ENCODE measurements around the gene SUGCT.

SUGCT gene

DNA sequence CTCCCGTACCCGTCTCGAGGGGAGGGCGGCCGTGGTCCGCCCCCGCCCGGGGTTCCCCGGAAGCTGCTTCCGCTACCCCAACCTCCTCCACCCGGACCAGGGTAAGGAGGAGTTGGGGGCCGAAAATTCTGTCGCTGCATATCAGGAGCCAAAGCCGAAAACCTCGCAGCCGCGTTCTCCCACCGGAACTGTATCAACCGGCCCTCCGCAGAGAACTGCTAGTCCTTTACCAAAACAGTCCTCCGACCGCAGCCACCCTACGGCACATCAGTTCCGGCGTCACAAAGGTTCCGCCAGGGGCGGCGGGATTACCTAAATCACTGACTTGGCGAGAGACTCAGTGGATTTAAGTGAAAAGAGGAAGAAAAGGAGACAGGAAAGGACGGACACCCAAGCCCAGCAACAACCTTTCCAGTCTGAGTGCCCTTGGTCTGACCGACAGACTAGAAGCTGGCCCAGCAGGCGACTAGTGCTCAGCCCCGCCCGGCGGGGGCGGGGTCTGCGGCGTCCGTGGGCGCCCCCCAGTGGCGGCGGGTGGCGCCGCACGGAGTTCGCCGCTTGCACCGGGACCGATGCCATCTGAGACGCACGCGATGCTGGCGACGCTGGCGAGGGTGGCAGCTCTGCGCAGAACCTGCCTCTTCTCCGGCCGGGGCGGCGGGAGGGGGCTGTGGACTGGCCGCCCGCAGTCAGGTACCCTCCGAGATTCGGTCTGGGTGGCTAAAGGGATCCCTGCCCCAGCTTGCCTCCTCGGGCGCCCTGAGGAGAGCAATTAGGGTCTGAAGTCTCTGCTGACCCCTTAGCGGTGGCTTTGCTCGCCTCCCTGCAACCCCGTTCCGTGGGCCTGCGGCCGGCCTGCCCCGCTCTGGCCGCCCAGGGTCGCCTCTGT is at the start of gene SUGCT, which contains the start of gene MPLKIP (continued):
- TF ChIP-seq, protein P1, sequence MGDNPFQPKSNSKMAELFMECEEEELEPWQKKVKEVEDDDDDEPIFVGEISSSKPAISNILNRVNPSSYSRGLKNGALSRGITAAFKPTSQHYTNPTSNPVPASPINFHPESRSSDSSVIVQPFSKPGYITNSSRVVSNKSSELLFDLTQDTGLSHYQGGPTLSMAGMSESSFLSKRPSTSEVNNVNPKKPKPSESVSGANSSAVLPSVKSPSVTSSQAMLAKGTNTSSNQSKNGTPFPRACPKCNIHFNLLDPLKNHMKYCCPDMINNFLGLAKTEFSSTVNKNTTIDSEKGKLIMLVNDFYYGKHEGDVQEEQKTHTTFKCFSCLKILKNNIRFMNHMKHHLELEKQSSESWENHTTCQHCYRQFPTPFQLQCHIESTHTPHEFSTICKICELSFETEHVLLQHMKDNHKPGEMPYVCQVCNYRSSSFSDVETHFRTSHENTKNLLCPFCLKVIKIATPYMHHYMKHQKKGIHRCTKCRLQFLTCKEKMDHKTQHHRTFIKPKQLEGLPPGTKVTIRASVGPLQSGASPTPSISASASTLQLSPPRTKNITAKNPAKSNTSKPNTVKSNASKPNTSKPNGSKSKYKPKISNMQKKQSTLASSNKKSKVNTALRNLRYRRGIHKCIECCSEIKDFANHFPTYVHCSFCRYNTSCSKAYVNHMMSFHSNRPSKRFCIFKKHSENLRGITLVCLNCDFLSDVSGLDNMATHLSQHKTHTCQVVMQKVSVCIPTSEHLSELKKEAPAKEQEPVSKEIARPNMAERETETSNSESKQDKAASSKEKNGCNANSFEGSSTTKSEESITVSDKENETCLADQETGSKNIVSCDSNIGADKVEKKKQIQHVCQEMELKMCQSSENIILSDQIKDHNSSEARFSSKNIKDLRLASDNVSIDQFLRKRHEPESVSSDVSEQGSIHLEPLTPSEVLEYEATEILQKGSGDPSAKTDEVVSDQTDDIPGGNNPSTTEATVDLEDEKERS (tag by site-specific recombination; IDR thresholded peaks at IDR 0.05), result no peak
- TF ChIP-seq, protein P2, sequence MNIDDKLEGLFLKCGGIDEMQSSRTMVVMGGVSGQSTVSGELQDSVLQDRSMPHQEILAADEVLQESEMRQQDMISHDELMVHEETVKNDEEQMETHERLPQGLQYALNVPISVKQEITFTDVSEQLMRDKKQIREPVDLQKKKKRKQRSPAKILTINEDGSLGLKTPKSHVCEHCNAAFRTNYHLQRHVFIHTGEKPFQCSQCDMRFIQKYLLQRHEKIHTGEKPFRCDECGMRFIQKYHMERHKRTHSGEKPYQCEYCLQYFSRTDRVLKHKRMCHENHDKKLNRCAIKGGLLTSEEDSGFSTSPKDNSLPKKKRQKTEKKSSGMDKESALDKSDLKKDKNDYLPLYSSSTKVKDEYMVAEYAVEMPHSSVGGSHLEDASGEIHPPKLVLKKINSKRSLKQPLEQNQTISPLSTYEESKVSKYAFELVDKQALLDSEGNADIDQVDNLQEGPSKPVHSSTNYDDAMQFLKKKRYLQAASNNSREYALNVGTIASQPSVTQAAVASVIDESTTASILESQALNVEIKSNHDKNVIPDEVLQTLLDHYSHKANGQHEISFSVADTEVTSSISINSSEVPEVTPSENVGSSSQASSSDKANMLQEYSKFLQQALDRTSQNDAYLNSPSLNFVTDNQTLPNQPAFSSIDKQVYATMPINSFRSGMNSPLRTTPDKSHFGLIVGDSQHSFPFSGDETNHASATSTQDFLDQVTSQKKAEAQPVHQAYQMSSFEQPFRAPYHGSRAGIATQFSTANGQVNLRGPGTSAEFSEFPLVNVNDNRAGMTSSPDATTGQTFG (tag by site-specific recombination; IDR thresholded peaks at IDR 0.05; ENCODE audit: borderline replicate concordance), result no peak; the same call in 1 of the 2 replicates
- TF ChIP-seq ZNF366 (tag by site-specific recombination; conservative IDR thresholded peaks at IDR 0.05), result no peak
- TF ChIP-seq ZNF596 (tag by site-specific recombination; IDR thresholded peaks at IDR 0.05), result no peak
- TF ChIP-seq ZNF785 (tag by site-specific recombination; IDR thresholded peaks at IDR 0.05), result no peak
- TF ChIP-seq ZNF433 (tag by site-specific recombination; IDR thresholded peaks at IDR 0.05; ENCODE audit: low read depth), result no peak
- no peak for TF ChIP-seq ZNF621 (tag by site-specific recombination; IDR thresholded peaks at IDR 0.05)
- TF ChIP-seq MEIS1 (CRISPR knock-in tag; IDR thresholded peaks at IDR 0.05; ENCODE audit: borderline replicate concordance), result no peak
- no peak for TF ChIP-seq ZNF138 (tag by site-specific recombination; IDR thresholded peaks at IDR 0.05; ENCODE audit: borderline replicate concordance)
- TF ChIP-seq ZNF394 (tag by site-specific recombination; IDR thresholded peaks at IDR 0.05; ENCODE audit: borderline replicate concordance), result peak; percentile 74
- TF ChIP-seq, protein P3, sequence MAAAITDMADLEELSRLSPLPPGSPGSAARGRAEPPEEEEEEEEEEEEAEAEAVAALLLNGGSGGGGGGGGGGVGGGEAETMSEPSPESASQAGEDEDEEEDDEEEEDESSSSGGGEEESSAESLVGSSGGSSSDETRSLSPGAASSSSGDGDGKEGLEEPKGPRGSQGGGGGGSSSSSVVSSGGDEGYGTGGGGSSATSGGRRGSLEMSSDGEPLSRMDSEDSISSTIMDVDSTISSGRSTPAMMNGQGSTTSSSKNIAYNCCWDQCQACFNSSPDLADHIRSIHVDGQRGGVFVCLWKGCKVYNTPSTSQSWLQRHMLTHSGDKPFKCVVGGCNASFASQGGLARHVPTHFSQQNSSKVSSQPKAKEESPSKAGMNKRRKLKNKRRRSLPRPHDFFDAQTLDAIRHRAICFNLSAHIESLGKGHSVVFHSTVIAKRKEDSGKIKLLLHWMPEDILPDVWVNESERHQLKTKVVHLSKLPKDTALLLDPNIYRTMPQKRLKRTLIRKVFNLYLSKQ (tag by site-specific recombination; IDR thresholded peaks at IDR 0.05; ENCODE audit: borderline replicate concordance), result no peak
- TF ChIP-seq ZNF37A (tag by site-specific recombination; IDR thresholded peaks at IDR 0.05), result no peak
- no peak for TF ChIP-seq ZNF830 (tag by site-specific recombination; IDR thresholded peaks at IDR 0.05; ENCODE audit: low read depth)
- TF ChIP-seq ZNF670 (tag by site-specific recombination; IDR thresholded peaks at IDR 0.05; ENCODE audit: low read depth), result no peak
- TF ChIP-seq ZFP69B (tag by site-specific recombination; IDR thresholded peaks at IDR 0.05), result no peak
- no peak for TF ChIP-seq ZNF23 (tag by site-specific recombination; IDR thresholded peaks at IDR 0.05; ENCODE audit: borderline replicate concordance)
- TF ChIP-seq ZNF791 (tag by site-specific recombination; IDR thresholded peaks at IDR 0.05), result no peak
- TF ChIP-seq, protein P4, sequence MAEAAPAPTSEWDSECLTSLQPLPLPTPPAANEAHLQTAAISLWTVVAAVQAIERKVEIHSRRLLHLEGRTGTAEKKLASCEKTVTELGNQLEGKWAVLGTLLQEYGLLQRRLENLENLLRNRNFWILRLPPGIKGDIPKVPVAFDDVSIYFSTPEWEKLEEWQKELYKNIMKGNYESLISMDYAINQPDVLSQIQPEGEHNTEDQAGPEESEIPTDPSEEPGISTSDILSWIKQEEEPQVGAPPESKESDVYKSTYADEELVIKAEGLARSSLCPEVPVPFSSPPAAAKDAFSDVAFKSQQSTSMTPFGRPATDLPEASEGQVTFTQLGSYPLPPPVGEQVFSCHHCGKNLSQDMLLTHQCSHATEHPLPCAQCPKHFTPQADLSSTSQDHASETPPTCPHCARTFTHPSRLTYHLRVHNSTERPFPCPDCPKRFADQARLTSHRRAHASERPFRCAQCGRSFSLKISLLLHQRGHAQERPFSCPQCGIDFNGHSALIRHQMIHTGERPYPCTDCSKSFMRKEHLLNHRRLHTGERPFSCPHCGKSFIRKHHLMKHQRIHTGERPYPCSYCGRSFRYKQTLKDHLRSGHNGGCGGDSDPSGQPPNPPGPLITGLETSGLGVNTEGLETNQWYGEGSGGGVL (tag by site-specific recombination; IDR thresholded peaks at IDR 0.05), result peak; percentile 48; the same call in 1 of the 2 replicates
- no peak for TF ChIP-seq ZNF175 (tag by site-specific recombination; IDR thresholded peaks at IDR 0.05)
- TF ChIP-seq, protein P5, sequence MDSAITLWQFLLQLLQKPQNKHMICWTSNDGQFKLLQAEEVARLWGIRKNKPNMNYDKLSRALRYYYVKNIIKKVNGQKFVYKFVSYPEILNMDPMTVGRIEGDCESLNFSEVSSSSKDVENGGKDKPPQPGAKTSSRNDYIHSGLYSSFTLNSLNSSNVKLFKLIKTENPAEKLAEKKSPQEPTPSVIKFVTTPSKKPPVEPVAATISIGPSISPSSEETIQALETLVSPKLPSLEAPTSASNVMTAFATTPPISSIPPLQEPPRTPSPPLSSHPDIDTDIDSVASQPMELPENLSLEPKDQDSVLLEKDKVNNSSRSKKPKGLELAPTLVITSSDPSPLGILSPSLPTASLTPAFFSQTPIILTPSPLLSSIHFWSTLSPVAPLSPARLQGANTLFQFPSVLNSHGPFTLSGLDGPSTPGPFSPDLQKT (IDR thresholded peaks at IDR 0.05; ENCODE audit: borderline replicate concordance, low read depth, low read length), result no peak; the same call in 1 of the 2 replicates
- TF ChIP-seq, protein P6, sequence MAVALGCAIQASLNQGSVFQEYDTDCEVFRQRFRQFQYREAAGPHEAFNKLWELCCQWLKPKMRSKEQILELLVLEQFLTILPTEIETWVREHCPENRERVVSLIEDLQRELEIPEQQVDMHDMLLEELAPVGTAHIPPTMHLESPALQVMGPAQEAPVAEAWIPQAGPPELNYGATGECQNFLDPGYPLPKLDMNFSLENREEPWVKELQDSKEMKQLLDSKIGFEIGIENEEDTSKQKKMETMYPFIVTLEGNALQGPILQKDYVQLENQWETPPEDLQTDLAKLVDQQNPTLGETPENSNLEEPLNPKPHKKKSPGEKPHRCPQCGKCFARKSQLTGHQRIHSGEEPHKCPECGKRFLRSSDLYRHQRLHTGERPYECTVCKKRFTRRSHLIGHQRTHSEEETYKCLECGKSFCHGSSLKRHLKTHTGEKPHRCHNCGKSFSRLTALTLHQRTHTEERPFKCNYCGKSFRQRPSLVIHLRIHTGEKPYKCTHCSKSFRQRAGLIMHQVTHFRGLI (tag by site-specific recombination; IDR thresholded peaks at IDR 0.05), result no peak
- no peak for TF ChIP-seq ZNF521 (tag by site-specific recombination; IDR thresholded peaks at IDR 0.05)
- peak; percentile 77; the same call in 1 of the 2 replicates for TF ChIP-seq ZNF777 (tag by site-specific recombination; IDR thresholded peaks at IDR 0.05; ENCODE audit: borderline replicate concordance)
- peak; percentile 97 for TF ChIP-seq KLF9 (tag by site-specific recombination; IDR thresholded peaks at IDR 0.05; ENCODE audit: low read depth)
- TF ChIP-seq ZSCAN16 (tag by site-specific recombination; IDR thresholded peaks at IDR 0.05), result no peak
- TF ChIP-seq ZNF664 (tag by site-specific recombination; IDR thresholded peaks at IDR 0.05), result 0 out of 2 replicates have a peak, but pooled peaks have one; percentile 30
- no peak for TF ChIP-seq ZNF19 (tag by site-specific recombination; IDR thresholded peaks at IDR 0.05; ENCODE audit: low read depth)

All from HEK293 (cell line).